ENCODE data around the gene VDAC2. TPM values are rescaled to one million over a fixed set of nuclear protein-coding genes. Genes with fewer than 3 reads are reported as not detected.

Gene VDAC2
- total RNA-seq, 1 donor from 2014 or later, result 178 TPM

DNA sequence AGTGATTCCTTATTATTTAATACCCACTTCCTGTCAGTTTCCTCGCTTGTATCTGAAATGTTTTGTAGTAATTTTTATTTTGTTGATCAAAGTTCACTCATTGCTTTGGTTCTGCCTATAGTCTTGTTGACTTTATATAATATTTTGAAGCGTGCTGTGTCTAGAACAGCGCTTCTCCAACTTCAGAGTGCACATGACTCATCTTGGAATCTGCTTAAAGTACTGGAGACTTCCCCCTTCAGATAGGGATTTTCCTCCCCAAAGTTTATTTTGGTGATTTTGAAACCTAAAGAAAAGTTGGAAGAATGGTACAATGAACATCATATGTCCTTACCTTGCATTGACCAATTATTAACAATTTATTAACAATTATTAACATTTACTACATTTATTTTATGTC lies 19.4 kb downstream of the VDAC2 start:
- no peak for TF ChIP-seq CTCF (IDR thresholded peaks at IDR 0.05; ENCODE audit: unreplicated experiment)
- peaks cover 8% of the 10 kb centered on the region for H3K27me3 Mint-ChIP-seq (ENCODE audit: unreplicated experiment)
- peaks cover 25% of the 10 kb centered on the region for H3K4me1 Mint-ChIP-seq (ENCODE audit: unreplicated experiment)
- H3K27ac Mint-ChIP-seq (ENCODE audit: unreplicated experiment), result no peak overlapping the region
- no peaks in the 10 kb centered on the region for H3K9me3 Mint-ChIP-seq (ENCODE audit: unreplicated experiment)
- peaks cover 28% of the 10 kb centered on the region for H3K36me3 Mint-ChIP-seq (ENCODE audit: low read depth, unreplicated experiment)
- DNase-seq (ENCODE audit: low spot score), result no peak
- no peak overlapping the region for H3K4me3 Mint-ChIP-seq (ENCODE audit: unreplicated experiment)

DNA sequence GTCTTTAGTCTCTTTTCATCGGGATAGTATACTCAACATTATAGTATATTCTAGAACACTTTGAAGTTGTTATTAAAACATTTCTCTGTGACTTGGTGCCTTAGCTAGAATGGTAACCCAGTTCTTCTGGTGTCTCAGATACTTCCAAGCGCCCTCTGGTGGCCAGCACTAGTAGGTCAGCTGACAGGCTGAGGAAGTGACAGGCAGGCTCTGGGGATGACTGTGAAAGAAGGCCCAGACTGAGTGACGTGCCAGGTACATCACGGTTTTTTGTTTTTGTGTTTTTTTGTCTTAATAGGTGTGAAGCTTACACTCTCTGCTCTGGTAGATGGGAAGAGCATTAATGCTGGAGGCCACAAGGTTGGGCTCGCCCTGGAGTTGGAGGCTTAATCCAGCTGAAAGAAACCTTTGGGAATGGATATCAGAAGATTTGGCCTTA lies 20.0 kb downstream of the VDAC2 start:
- H3K27me3 Mint-ChIP-seq (ENCODE audit: unreplicated experiment), result peaks cover 8% of the 10 kb centered on the region
- TF ChIP-seq CTCF (IDR thresholded peaks at IDR 0.05; ENCODE audit: unreplicated experiment), result peak; percentile 91
- peak overlapping the region; percentile 56 for H3K4me3 Mint-ChIP-seq (ENCODE audit: unreplicated experiment)
- H3K36me3 Mint-ChIP-seq (ENCODE audit: low read depth, unreplicated experiment), result peaks cover 24% of the 10 kb centered on the region
- H3K4me1 Mint-ChIP-seq (ENCODE audit: unreplicated experiment), result peaks cover 18% of the 10 kb centered on the region
- H3K9me3 Mint-ChIP-seq (ENCODE audit: unreplicated experiment), result no peaks in the 10 kb centered on the region
- peak overlapping the region; percentile 84 for H3K27ac Mint-ChIP-seq (ENCODE audit: unreplicated experiment)
- DNase-seq (ENCODE audit: low spot score), result peak; percentile 87

DNA sequence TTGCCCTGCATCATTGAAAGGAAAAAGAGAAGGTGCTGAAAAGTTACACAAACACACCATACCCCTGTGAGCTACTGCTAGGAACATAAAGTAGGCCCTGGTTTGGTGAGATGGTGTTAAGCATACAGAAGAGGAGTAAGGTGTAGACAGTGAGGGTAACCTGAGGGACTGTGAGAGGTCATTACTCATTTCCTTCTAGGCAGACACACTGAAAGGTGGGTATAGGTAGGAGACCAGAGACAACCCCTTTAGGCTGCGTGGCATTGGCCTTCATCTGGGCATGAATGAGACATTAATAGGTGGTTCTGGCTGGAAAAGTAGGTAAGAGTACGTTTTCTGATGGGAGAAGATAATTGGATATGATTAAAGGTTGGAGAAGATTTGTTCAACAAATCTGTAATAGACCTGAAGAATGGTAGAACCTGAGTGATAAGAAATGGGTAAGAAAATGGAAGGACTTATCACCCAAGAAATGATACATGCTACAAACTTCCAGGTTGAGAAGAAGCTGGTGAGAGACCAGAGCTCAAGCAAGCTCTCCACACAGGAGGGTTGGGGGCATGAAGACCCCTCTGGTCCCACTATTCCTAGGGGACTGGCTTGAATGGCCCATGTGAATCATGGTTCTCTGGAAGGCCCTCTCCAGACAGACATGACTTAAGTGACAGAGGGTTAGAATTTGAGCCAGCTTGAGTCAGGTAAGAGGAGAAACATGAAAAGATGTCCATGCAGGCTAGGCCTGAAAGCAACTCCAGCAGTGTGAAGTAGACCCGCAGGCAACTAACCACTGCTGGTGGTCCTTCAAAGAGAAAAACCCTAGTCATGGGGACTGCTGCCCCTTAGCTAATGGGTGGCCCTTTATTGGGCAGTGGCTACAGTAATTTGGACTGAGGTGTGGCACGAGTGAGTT lies 21.3 kb downstream of the VDAC2 start:
- Mint-ChIP-seq H3K27me3 (ENCODE audit: unreplicated experiment) (peaks cover 10% of the 10 kb centered on the region), H3K36me3 (ENCODE audit: low read depth, unreplicated experiment) (peaks cover 24% of the 10 kb centered on the region), H3K27ac (ENCODE audit: unreplicated experiment) (no peak overlapping the region), H3K9me3 (ENCODE audit: unreplicated experiment) (no peaks in the 10 kb centered on the region), H3K4me1 (ENCODE audit: unreplicated experiment) (peaks cover 12% of the 10 kb centered on the region), H3K4me3 (ENCODE audit: unreplicated experiment) (peak overlapping the region; percentile 48)
- DNase-seq (ENCODE audit: low spot score), result no peak
- TF ChIP-seq CTCF (IDR thresholded peaks at IDR 0.05; ENCODE audit: unreplicated experiment), result no peak

DNA sequence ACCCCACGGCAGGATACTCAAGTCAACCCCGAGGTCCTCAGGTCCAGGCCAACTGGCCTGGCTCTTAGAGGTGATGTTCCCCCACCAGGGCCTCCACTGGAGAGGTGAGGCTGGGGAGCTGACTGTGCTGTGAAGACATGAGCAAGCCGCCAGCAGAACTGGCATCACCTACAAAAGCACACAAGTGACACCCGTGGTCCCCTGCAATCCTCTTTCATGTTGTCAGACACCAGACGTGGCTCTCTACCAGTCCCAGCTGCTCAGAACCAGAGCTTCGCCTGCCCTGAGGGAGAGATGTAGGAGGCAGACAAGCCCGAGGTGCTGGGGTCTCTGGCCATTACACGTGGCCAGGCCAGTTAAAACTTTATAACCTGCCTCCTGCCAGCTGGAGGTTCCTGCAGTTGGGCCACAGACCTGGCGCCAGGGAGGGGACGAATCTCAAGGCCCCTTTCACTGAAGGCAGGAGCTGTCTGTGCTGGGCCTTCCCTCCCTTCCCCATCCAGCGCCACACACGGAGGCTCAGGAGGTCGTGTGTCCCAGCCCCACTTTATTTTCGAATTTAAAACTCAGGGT lies 22.9 kb downstream of the VDAC2 start:
- Mint-ChIP-seq H3K27ac (ENCODE audit: unreplicated experiment) (no peak overlapping the region), H3K27me3 (ENCODE audit: unreplicated experiment) (peaks cover 10% of the 10 kb centered on the region), H3K4me3 (ENCODE audit: unreplicated experiment) (peak overlapping the region; percentile 72), H3K4me1 (ENCODE audit: unreplicated experiment) (peaks cover 12% of the 10 kb centered on the region), H3K9me3 (ENCODE audit: unreplicated experiment) (no peaks in the 10 kb centered on the region), H3K36me3 (ENCODE audit: low read depth, unreplicated experiment) (peaks cover 22% of the 10 kb centered on the region)
- no peak for DNase-seq (ENCODE audit: low spot score)
- TF ChIP-seq CTCF (IDR thresholded peaks at IDR 0.05; ENCODE audit: unreplicated experiment), result no peak

Measured in endothelial cell (in vitro differentiated cells).